ENCODE results near the gene CD180.

GRCh38 chr5:67160985-67161384, 35.6 kb downstream of the CD180 start:
- no peak for TF ChIP-seq POLR2AphosphoS5 (IDR thresholded peaks at IDR 0.05; ENCODE audit: low read depth)
- no peak for TF ChIP-seq CTCF (IDR thresholded peaks at IDR 0.05; ENCODE audit: insufficient read depth, low read length)
- TF ChIP-seq REST (IDR thresholded peaks at IDR 0.05; ENCODE audit: insufficient replicate concordance, low read depth) = no peak
- no peak for TF ChIP-seq GABPA (IDR thresholded peaks at IDR 0.05; ENCODE audit: low read depth)
- TF ChIP-seq SPI1 (IDR thresholded peaks at IDR 0.05; ENCODE audit: borderline replicate concordance, low read depth) = no peak

Data from HL-60 (cell line).